NCI-H2196 treated with DMSO at 0.1 percent for 48 hours (cell line): ENCODE results near the gene CYB5R4.
"Not testable (repeated sequence)": the region's sequence is repeated elsewhere in the genome, so short reads cannot be mapped to it uniquely, and the experiment has no call there.

ENCODE experiments used
- DNase-seq: peaks from one replicate; lab custom pipeline; 2025; ENCODE audit not compliant: unreplicated experiment; lab: John Stamatoyannopoulos, UW

The CYB5R4 gene

GRCh38 chr6:83907623-83908390 is 48.3 kb downstream of the CYB5R4 start:
- not testable (repeated sequence) for DNase-seq

- no peak for DNase-seq
Observed at GRCh38 chr6:83908813-83909212, 49.3 kb downstream of the CYB5R4 start.

- DNase-seq = no peak
Observed at GRCh38 chr6:83911278-83911677, 51.8 kb downstream of the CYB5R4 start.

- no peak for DNase-seq
Observed at GRCh38 chr6:83914953-83915352, 55.5 kb downstream of the CYB5R4 start.

- no peak for DNase-seq
Observed at GRCh38 chr6:83917001-83917400, 57.5 kb downstream of the CYB5R4 start.

- DNase-seq = no peak
Observed at GRCh38 chr6:83920017-83920416, 60.5 kb downstream of the CYB5R4 start.

- DNase-seq = no peak
Observed at GRCh38 chr6:83921315-83921714, 61.8 kb downstream of the CYB5R4 start.

- DNase-seq = no peak
Observed at GRCh38 chr6:83927470-83927869, 68.0 kb downstream of the CYB5R4 start.

- DNase-seq = no peak
Observed at GRCh38 chr6:83928286-83928685, 68.8 kb downstream of the CYB5R4 start.

GRCh38 chr6:83946201-83946833 is 86.8 kb downstream of the CYB5R4 start:
- not testable (repeated sequence) for DNase-seq

GRCh38 chr6:83947983-83948382 is 88.5 kb downstream of the CYB5R4 start:
- not testable (repeated sequence) for DNase-seq

GRCh38 chr6:83948851-83949250 is 89.4 kb downstream of the CYB5R4 start:
- no peak for DNase-seq

GRCh38 chr6:83951423-83951822 is 91.9 kb downstream of the CYB5R4 start:
- DNase-seq = not testable (repeated sequence)

- DNase-seq = no peak
Observed at GRCh38 chr6:83952830-83953229, 93.3 kb downstream of the CYB5R4 start.

- no peak for DNase-seq
Observed at GRCh38 chr6:83954371-83954770, 94.9 kb downstream of the CYB5R4 start.

GRCh38 chr6:83958241-83958685 is 98.8 kb downstream of the CYB5R4 start:
- no peak for DNase-seq

GRCh38 chr6:83960664-83961063 is 101.2 kb downstream of the CYB5R4 start:
- no peak for DNase-seq

GRCh38 chr6:83962582-83962981 is 103.1 kb downstream of the CYB5R4 start:
- no peak for DNase-seq

GRCh38 chr6:83966539-83966938 is 107.0 kb downstream of the CYB5R4 start:
- DNase-seq = no peak

GRCh38 chr6:83970582-83970981 is 111.1 kb downstream of the CYB5R4 start:
- DNase-seq = no peak

GRCh38 chr6:83974409-83975050 is 115.0 kb downstream of the CYB5R4 start:
- DNase-seq = no peak
